Gastrocnemius medialis (tissue), 4 donors: Measurements from ENCODE around the gene CABCOCO1. TPM values are rescaled to one million over a fixed set of nuclear protein-coding genes. Genes with fewer than 3 reads are reported as not detected.

ENCODE experiments used
- ATAC-seq, 2 donors: fragments of 150-250 bp; one replicate each; pipeline ENCODE4 v1.9.1; 2016
- DNase-seq, 2 donors: peaks; one replicate each; pipeline ENCODE4 v3.0.0-alpha.2; 2019
- H3K27ac ChIP-seq, 4 donors: fragments of 200-600 bp; sonication (generic); 1 replicate in 1 of 4; 2 replicates in 3 of 4; pipeline ENCODE4 v1.5.1; 2016 to 2018; ENCODE audit warnings: mild to moderate bottlenecking in 2 of 4, moderate library complexity in 1 of 4
- H3K27me3 ChIP-seq, 3 donors: fragments of 200-600 bp; sonication (generic) in 2 of 3; 1 replicate in 1 of 3; 2 replicates in 2 of 3; pipeline versions ENCODE4 v1.5.1 to v1.6.0; 2016 to 2019; ENCODE audit warnings: mild to moderate bottlenecking in 1 of 3, moderate library complexity in 1 of 3
- H3K36me3 ChIP-seq, 2 donors: fragments of 200-600 bp; sonication (generic) in 1 of 2; one replicate each; pipeline ENCODE4 v1.5.1; 2017 to 2018
- H3K4me1 ChIP-seq, 2 donors: fragments of 200-600 bp; sonication (generic) in 1 of 2; one replicate each; pipeline ENCODE4 v1.5.1; 2016 to 2017; ENCODE audit warnings: mild to moderate bottlenecking in 2 of 2
- H3K4me3 ChIP-seq, 4 donors: fragments of 200-600 bp; sonication (generic) in 3 of 4; 1 replicate in 1 of 4; 2 replicates in 3 of 4; pipeline ENCODE4 v1.5.1; 2016 to 2019; ENCODE audit warnings: mild to moderate bottlenecking in 2 of 4
- H3K9me3 ChIP-seq, 3 donors: fragments of 200-600 bp; sonication (generic) in 2 of 3; 1 replicate in 1 of 3; 2 replicates in 2 of 3; pipeline ENCODE4 v1.5.1; 2016 to 2019
- CTCF ChIP-seq, 5 experiments: fragments of 450-650 bp in 3 of 5; fragments of 200-600 bp in 2 of 5; sonication (generic) in 2 of 5; IDR thresholded peaks in 4 of 5; conservative IDR thresholded peaks in 1 of 5; 1 replicate in 4 of 5; 2 replicates in 1 of 5; pipeline ENCODE4 v1.5.1; 2016 to 2019; ENCODE audit warnings: antibody characterized with exemption in 5 of 5, mild to moderate bottlenecking in 3 of 5, moderate library complexity in 3 of 5
- POLR2A ChIP-seq, 2 donors: fragments of 450-650 bp; IDR thresholded peaks; one replicate each; pipeline ENCODE4 v1.6.1; 2017; ENCODE audit warnings: antibody characterized with exemption in 2 of 2, mild to moderate bottlenecking in 2 of 2, moderate library complexity in 2 of 2
- in situ Hi-C, 4 donors: fragments of 200-750 bp; cut with MboI; loops; one replicate each; pipeline versions ENCODE4 v1.15.0 to v1.8.0; 2017; ENCODE audit warnings: low sequenced_read_pairs in 4 of 4
- intact Hi-C: fragments of 100-400 bp; cut with DNase I; formaldehyde crosslinking; loops from one replicate; pipeline ENCODE4 v1.15.1; 2023; ENCODE audit warnings: low total_unique reads
- total RNA-seq, 4 donors: library from RNA; depleted of rRNA; stranded (reverse); fragments of >200 nt; gene quantifications; one replicate each; pipeline versions ENCODE4 v1.1.0 to v1.2.3, GENCODE V29; 2016

The CABCOCO1 gene
- total RNA-seq, 4 donors from 2014 or later = not detected

- TF ChIP-seq POLR2A (IDR thresholded peaks at IDR 0.05) = no peak
- no peak for TF ChIP-seq CTCF (IDR thresholded peaks at IDR 0.05 in 4 of 5, conservative IDR thresholded peaks at IDR 0.05 in 1 of 5)
- Histone ChIP-seq H3K27ac (no peak overlapping the region), H3K27me3 (no peaks in the 10 kb centered on the region), H3K36me3 (no peaks in the 10 kb centered on the region), H3K4me1 (no peaks in the 10 kb centered on the region), H3K9me3 (no peaks in the 10 kb centered on the region), H3K4me3 (no peak overlapping the region)
- in situ Hi-C loops (no loop called here), intact Hi-C loops (no loop called here)
- DNase-seq (no peak), ATAC-seq (no peak)
These were observed 147.5 kb downstream of the CABCOCO1 start for GRCh38 chr10:61810263-61810662.

- intact Hi-C loops = no loop called here
- Histone ChIP-seq H3K27ac (no peak overlapping the region), H3K27me3 (no peaks in the 10 kb centered on the region), H3K4me3 (no peak overlapping the region), H3K4me1 (no peaks in the 10 kb centered on the region), H3K36me3 (no peaks in the 10 kb centered on the region), H3K9me3 (no peaks in the 10 kb centered on the region)
- in situ Hi-C loops = no loop called here
- DNase-seq (no peak), ATAC-seq (no peak)
- TF ChIP-seq POLR2A (IDR thresholded peaks at IDR 0.05) = no peak
- TF ChIP-seq CTCF (IDR thresholded peaks at IDR 0.05 in 4 of 5, conservative IDR thresholded peaks at IDR 0.05 in 1 of 5) = no peak
These were observed 149.5 kb downstream of the CABCOCO1 start for GRCh38 chr10:61812052-61812721.

GRCh38 chr10:61812920-61813319 lies 150.2 kb downstream of the CABCOCO1 start:
- in situ Hi-C loops = no loop called here
- DNase-seq (no peak), ATAC-seq (no peak)
- intact Hi-C loops = no loop called here
- Histone ChIP-seq H3K4me3 (no peak overlapping the region), H3K9me3 (no peaks in the 10 kb centered on the region), H3K4me1 (no peaks in the 10 kb centered on the region), H3K27me3 (no peaks in the 10 kb centered on the region), H3K27ac (no peak overlapping the region), H3K36me3 (no peaks in the 10 kb centered on the region)
- TF ChIP-seq POLR2A (IDR thresholded peaks at IDR 0.05) (no peak), CTCF (IDR thresholded peaks at IDR 0.05 in 4 of 5, conservative IDR thresholded peaks at IDR 0.05 in 1 of 5) (no peak)

DNA sequence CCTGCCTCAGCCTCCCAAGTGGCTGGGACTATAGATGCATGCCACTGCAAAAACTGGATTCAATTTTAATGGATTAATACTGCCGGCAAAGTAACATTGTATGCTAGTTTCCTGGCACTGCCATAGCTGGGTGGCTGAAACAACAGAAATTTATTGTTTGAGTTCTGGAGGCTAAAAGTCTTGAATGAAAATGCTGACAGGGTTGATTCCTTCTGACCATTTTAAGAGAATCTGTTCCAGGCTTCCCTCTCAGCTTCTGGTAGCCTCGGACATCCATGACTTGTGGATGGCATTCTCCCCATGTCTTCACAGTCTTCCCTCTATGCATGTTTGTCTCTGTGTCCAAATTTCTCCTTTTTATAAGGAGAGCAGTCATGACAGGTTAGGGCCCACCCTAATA lies 151.4 kb downstream of the CABCOCO1 start:
- no peak for ATAC-seq
- H3K4me3 ChIP-seq = no peak overlapping the region
- H3K27me3 ChIP-seq = no peaks in the 10 kb centered on the region
- in situ Hi-C loops = no loop called here
- H3K9me3 ChIP-seq = no peaks in the 10 kb centered on the region
- no peak overlapping the region for H3K27ac ChIP-seq
- DNase-seq = no peak
- no peaks in the 10 kb centered on the region for H3K36me3 ChIP-seq
- intact Hi-C loops = no loop called here
- H3K4me1 ChIP-seq = no peaks in the 10 kb centered on the region
- TF ChIP-seq CTCF (IDR thresholded peaks at IDR 0.05 in 4 of 5, conservative IDR thresholded peaks at IDR 0.05 in 1 of 5) = no peak
- TF ChIP-seq POLR2A (IDR thresholded peaks at IDR 0.05) = no peak

GRCh38 chr10:61815496-61815895 lies 152.8 kb downstream of the CABCOCO1 start:
- H3K36me3 ChIP-seq = no peaks in the 10 kb centered on the region
- in situ Hi-C loops (no loop called here), intact Hi-C loops (no loop called here)
- H3K4me3 ChIP-seq = no peak overlapping the region
- DNase-seq (no peak), ATAC-seq (no peak)
- H3K27ac ChIP-seq = no peak overlapping the region
- no peaks in the 10 kb centered on the region for H3K4me1 ChIP-seq
- TF ChIP-seq CTCF (IDR thresholded peaks at IDR 0.05 in 4 of 5, conservative IDR thresholded peaks at IDR 0.05 in 1 of 5) (no peak), POLR2A (IDR thresholded peaks at IDR 0.05) (no peak)
- H3K9me3 ChIP-seq = no peaks in the 10 kb centered on the region
- H3K27me3 ChIP-seq = no peaks in the 10 kb centered on the region
